GM19328 (cell line): ENCODE measurements around the gene HS3ST2.

ENCODE experiments used
- ATAC-seq: cut with Tn5 transposase; IDR thresholded peaks from one replicate; pipeline ENCODE4 v1.9.1; 2021; ENCODE audit warnings: mild to moderate bottlenecking, moderate library complexity; ENCODE audit not compliant: unreplicated experiment

HS3ST2 gene

DNA sequence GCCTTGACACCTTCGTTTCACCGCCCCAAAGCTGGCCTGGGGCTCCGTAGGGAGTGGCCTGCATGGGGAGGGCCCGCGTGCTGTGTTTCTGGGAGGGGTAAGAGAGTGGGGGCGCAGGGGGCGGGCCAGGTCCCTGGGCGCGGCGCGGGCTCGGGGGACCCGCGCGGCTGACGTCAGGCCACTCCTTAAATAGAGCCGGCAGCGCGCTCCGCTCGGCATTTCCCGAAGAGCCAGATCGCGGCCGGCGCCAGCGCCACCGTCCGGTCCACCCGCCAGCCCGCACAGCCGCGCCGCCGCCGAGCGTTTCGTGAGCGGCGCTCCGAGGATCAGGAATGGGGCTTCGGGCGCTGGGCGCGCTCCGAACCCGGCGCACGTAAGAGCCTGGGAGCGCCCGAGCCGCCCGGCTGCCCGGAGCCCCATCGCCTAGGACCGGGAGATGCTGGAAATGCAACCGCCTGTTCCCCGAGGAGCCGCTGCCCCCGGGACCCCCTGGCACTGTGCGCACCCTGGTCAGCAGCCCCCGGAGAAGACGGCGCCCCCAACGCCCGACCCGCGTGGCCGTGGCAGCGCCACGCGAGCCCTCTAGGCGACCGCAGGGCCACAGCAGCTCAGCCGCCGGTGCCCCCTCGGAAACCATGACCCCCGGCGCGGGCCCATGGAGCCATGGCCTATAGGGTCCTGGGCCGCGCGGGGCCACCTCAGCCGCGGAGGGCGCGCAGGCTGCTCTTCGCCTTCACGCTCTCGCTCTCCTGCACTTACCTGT lies at the start of gene HS3ST2:
TSS of gene HS3ST2 (plus strand) at position 215 of the 763 bp plus-strand sequence. CDS start at position 664, 449 bp downstream.
- no peak for ATAC-seq

DNA sequence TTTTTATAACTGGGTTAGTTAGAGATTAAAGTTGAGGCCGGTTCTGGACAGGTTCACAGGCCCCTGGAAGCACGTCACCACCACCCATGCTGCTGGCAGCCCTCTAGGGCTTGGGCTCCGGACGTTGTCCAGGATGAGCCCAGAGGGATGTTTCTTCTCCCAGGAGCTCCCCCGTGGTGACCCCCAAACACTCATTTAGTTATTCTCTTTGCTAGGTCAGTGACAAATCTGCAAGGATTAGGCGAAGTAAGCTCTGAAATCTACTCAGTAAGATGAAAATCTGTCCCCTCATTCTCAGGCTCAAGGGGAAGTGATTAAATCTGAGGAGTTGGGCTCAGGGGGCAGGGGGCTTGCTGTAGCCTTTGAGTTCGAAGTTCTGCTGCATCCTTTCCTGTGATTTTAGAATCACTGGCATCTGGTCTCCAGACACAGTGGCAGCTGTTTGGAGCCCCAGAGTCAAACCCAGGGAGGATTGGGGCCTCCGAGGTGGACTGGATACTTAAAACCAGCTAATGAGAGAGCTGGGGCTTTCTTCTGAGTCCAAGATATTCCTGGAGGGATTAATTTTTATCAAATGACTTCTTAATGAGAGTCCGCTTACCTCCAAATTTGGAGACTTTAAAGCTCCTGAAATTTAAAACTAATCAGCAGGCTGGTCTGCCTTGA lies 49.2 kb upstream of the HS3ST2 start:
- ATAC-seq: no peak

DNA sequence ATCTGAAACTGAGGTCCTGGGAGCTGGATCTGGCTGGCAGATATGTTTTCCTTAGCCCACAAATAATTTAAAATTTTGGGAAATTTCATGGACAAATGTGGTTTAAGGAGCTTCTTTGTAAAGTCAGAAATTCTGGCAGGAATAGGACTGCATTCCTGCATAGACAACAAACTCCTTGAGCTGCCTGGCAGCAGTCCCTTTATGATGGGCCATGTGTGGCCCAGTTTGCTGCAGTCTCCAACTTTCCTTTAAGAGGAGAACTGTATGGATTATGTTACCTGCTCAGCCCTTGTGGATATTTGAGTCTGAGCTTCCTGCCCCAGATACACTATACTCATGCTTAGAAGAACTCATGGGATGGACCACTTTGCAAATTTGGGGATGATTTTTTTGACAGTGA lies 48.5 kb upstream of the HS3ST2 start:
- ATAC-seq: no peak

DNA sequence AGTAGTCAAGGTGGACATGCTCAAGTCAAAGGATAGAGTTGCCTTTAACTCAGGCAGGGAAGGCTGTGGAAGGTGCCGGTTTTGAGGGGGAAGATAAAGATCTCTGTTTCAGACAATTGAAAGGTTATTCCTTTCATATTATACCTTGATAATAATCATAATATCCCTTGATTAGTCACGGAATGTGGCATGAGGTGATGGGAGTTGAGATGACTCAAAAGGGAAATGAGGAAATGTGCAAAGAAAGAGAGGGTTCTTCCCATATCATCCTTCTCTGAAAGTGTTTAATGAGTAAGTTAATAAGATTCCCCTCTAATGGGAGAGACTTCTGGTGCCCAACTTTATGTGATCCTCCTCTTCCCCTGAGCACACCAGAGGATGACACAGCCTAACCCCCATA lies 43.1 kb upstream of the HS3ST2 start:
- no peak for ATAC-seq

DNA sequence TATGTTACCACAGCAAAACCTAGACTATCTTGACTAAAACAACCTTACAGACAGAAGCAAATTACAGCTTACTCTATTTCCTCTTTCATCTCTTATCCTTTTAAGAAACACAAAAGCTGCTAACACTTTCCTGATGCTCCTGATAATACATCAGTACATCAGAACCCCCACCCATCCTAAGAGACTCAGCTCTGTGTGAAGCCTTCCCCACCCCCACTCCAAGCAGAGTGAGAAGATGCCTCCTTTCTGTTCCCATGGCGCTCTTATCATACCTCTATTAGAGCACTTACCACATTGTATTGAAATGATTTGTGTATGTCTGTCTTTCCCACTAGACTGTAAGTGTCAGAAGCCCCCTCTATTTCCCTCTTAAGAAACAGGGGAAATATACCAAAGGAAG lies 42.4 kb upstream of the HS3ST2 start:
- no peak for ATAC-seq

DNA sequence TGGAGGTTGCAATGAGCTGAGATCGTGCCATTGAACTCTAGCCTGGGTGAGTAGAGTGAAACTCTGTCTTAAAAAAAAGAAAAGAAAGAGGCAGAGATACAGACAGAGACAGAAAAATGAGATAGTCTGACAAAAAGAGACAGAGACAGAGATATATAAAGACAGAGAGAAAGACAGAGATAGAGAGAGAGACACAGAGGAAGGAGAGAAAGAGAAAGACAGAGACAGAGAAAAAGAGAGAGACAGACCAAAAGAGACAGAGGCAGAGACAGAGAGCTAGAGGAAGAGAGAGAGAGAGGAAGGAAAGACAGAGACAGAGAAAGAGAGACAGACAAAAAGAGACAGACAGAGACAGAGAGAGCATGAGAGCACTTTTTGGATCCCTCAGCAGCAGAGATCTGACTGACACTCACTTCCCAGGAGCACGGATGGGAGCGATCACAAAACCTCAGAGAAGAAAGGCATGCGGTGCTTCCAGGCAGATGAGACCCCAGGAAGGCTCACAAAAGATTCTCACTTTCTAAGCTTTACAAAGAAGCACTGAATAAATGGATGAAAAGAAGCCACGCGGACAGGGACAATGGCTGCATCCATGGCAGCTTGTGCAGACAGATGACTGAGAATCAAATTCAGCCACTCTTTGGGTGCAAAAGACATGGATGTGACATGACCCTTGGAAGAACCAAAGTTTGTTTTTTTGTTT lies 38.6 kb upstream of the HS3ST2 start:
- ATAC-seq: no peak

DNA sequence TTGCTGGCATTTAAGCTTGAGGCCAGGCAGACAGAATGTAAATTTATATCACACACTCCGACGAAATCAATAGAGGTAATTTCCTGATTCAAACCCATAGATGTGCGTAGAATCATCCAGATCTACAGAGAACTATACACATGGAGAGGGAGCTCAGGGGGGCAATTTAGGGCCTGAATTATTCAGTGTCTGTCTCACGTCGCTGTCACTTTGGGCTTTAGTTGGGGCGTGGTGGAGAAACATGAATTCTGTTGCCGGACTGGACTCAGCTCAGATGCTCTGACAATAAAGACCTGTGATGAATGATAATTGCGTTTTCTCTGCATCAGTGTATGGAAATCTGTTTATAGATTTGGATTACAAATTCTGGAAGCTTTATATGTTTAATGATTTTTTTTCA lies 32.5 kb upstream of the HS3ST2 start:
- no peak for ATAC-seq

DNA sequence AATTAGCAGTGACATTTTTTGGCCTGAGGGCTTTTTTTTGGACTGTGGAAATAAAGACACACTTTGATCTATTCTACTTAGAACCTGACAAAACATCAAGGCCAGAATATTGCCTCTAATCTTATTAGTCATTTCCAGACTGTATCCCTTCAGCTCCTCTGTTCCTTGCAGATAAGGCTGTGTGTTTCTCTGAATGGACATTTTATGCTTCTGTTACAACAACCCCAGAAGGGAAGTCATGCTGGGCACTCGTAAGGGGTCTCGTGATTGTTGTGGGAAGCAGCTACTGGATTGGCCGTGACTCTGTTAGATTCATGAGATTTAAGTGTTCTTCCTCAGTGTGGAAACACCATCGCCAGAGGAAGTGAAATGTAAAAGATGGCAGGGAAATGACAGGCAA lies 31.6 kb upstream of the HS3ST2 start:
- no peak for ATAC-seq

DNA sequence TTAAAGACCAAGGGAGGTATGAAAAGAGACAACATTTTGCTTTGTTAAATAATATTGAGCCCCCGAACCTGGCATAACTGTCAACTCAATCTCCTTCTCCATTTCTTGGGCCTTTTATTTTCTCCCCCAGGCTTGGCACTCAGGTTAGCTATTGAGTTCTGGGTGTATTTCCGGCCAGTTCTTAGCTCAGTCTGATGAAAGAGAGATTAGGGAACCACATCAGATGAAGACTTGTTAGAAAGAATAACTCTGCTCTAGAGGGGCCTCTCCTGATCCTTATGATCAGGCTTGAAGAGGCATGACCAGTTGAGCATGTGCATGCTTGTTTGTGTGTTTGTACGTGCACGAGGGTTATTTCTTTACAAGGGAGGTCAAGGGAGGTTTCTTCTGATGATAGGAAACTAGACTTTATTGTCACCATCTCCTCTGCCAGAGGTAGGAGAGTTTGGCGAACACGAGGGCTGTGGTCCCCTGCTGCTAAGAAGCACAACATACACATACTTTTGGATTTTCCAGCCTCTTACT lies 29.2 kb upstream of the HS3ST2 start:
- ATAC-seq: no peak

DNA sequence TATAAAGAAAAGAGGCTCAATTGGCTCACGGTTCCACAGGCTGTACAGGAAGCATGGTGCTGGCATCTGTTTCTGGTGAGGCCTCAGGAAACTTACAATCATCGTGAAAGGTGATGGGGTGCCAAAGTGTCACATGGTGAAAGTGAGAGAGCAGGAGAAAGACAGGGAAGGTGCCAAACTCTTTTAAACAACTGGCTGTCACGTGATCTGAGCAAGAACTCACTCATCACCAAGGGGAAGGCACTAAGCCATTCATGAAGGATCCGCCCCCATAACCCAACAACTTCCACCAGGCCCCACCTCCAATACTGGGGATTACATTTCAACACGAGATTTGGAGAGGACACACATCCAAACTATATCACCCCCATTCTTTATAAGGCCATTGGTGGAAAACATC lies 28.4 kb upstream of the HS3ST2 start:
- ATAC-seq: no peak

DNA sequence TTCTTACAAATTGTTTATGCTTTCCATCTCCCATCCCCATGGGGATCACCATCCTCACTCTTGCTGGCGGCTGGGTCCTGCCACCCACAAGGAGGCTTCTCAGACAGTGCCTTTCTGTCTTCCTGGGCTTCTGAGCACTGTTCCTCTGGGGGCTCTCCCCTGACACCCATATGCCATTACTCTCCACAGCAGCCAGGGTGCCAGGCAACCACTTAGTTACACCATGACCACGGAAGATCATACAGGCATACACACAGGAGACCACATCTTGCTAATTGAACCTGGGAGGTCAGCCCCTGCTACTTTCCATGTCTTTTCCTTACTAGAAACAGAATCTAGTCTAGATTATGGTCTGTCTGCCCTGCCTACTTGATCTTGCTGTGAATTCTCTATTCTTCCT lies 27.7 kb upstream of the HS3ST2 start:
- ATAC-seq: no peak

DNA sequence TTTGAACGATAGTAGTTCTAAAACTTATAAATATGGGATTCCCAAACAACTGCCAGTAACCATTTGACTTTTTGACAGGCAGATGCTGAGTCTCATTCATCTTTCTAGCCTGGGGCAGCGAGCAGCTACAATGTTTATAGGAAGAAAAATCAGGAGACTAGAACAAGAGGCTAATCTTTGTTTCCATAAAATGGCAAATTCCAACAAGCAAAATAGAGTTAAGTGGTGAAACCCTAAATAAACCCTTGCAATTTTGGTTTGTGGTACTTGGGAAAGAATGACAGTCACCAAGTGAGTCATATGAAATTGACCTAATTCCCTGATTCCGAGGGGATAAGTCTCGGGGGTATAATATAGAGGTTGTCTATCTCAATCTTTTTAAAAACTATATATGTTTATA lies 27.3 kb upstream of the HS3ST2 start:
- ATAC-seq: no peak

DNA sequence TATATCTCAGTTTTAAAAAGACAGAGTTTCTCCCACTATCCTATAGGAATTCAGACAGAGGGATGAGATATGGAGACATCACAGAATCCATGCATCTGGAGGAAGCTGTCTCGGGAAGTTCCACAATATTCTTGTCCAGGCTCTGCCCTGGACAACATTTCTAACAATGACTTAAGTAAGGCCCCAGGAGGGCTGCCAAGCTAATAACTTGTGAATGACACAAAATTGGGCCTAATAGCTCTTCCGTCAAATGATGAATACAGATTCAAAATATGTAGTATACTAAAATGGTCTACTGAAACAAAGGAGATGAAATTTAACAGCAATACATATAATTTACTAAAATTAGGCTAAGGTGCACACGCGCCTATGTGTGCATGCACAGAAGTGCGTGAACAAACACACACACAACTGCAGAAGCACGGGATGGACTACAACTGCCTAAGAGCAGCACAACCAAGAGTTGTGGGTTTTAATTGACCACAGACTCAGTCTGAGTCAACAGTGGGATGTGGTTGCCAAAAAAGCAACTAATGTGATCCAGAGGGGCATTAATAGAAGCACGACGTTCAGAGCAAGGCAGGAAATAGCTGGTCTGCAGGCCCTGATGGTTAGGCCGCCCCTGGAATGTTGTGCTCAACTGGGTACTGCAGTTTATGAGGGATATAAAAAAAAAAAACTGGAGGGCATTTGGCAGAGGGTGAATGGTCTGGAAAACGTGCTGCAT lies 26.3 kb upstream of the HS3ST2 start:
- ATAC-seq: no peak

DNA sequence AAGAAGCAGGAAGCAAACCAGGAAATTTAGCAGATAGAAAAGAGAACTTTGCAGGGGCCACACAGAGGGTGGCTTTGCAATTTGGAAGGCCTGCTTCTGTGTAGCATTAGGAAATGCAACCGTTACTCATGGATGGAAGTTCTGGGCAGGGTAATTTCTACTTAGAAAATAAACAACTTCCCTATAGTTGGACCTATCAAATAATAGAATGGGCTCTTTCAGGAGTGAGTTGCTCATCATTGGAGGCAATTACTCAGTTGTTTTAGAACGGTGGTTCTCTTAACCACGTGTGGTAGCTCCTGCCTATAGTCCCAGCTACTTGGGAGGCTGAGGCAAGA lies 25.8 kb upstream of the HS3ST2 start:
- ATAC-seq: no peak

DNA sequence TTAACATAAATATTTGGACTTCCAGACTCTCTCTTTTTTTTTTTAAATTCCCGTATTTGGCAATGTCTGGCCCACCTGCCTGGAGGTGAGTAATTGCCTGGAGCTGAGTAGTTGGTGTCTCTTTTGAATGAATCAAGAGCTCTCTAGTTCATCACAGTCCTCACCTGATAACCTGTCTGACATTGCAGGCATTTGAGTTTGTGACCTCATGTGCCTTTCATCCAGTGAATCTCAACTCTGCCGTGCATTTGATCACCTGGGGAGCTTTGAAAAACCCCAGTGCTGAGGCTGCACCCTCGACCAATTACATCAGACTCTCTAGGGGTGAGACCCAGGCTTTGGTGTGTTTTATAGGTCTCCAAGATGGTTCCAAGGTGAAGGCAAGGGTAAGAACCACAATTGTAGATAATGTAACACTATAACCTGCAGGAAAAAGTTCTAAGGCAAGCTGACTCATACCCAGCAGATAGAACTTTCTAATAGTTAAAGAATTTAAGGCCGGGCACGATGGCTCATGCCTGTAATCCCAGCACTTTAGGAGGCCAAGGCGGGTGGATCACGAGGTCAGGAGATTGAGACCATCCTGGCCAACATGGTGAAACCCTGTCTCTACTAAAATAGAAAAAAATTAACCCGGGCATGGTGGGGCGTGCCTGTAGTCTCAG lies 24.5 kb upstream of the HS3ST2 start:
- ATAC-seq: no peak

DNA sequence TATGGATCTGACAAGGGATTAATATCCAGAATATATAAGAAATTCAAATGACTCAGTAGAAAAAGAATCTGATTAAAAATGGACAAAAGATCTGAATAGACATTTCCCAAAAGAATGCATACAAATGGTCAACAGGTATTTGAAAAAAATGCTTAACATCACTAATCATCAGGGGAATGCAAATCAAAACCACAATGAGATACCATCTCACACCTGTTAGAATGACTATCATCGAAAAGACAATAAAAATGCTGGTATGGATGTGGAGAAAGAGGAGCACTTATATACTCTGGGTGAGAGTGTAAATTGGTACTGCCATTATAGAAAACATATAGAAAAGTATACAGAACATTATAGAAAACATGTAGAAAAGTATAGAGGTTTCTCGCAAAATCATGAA lies 16.4 kb upstream of the HS3ST2 start:
- ATAC-seq: no peak

DNA sequence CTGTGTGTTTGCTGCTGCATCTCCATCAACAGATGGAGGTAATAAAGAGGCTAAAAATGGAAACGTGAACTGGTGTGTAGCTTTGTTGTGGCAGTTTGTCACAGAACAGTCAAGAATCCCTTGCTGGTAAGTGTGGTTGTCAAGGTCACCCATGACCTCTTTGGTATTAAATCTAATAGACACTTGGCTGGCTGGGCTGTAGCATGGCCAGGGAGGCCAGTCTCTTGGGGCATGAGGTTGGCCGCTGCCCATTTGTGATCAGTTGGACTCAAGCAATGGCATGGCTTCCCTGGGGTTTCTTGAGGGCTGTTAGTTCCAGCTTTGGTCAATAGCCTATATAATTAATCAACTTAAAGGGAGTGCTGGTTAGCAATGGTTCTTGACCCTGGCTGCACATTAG lies 14.8 kb upstream of the HS3ST2 start:
- no peak for ATAC-seq

DNA sequence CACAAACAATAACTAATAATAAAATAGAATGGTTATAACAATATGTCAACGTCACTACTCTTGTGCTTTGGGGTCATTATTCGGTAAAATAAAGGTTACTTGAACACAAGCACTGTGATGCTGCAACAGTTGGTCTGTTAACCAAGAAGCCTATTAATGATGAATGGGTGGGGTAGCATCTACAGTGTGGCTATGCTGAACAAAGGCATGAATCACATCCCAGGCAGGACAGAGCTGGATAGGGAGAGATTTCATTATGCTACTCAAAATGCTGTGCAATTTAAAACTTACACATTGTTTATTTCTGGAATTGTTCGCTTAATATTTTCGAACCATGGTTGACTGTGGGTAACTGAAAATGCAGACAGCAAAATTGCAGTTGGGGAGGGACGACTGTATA lies 9.1 kb upstream of the HS3ST2 start:
- no peak for ATAC-seq

DNA sequence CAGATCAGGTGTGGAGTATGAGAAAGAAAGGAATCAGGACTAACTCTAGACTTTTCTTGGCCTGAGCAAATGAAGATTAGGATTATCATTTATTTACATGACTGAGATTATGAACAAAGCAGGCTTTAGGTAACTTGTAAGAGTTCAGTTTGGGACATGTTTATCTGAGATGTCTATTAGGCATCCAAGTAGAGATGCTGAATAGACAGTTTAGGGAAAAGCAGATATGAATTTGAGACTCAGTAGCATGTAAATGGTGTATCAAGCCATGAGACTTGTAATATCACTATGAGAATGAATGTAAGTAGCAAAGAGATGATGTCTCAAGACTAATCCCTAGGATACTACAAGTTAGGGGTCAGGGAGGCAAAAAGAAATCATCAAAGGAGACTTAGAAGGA lies 8.6 kb upstream of the HS3ST2 start:
- ATAC-seq: no peak

DNA sequence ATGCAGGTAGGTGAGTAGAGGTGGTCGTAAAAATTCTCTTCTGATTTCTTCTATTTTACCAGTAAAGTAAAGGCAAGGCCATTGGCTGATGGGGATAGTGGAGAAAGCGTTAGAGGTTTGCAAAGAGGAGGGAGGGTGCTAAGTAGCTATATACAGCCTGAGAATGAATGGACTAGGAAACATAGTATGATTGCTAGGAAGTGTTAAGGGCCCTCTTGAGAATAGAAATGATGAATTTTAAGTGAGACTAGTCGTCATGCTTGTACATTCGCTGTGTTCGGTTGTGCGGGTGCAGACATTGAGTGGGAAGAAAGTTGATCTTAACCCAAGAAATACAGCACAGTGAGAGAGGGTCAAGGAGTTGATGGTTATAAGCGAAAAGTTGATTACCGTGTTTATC lies 7.2 kb upstream of the HS3ST2 start:
- ATAC-seq: no peak

DNA sequence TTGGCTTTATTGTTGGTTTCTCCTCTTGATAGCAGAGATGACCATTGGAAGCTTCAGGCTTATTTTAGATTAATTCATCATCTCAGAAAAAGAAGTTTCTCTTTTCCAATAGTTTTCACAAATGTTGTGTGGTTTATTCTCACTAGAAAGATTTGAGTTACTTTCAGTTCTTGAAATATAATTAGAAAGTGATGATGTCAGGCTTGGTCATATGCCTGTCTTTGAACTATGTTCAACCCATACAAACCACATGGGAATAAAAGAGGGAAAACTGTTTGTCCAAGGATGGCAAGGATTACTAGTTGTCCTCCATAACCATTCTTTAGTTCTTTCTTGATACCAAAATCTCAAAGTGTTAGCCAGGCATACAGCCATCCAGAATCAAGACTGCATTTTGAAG lies 3.7 kb upstream of the HS3ST2 start:
- ATAC-seq: no peak
